HG03432 (cell line): ENCODE results near the gene SLC38A5.
"Not testable (repeated sequence)": the region's sequence is repeated elsewhere in the genome, so short reads cannot be mapped to it uniquely, and the experiment has no call there.

ENCODE experiments used
- ATAC-seq: cut with Tn5 transposase; IDR thresholded peaks from one replicate; pipeline ENCODE4 v1.9.1; 2021; ENCODE audit warnings: mild to moderate bottlenecking, moderate library complexity; ENCODE audit not compliant: unreplicated experiment

The SLC38A5 gene

GRCh38 chrX:48470833-48471118, 716 bp upstream of the SLC38A5 start:
- ATAC-seq = no peak

- peak; percentile 46 for ATAC-seq
Observed at GRCh38 chrX:48468693-48469691, 1.1 kb downstream of the SLC38A5 start.

- peak; percentile 53 for ATAC-seq
Observed at GRCh38 chrX:48468247-48468671, 1.8 kb downstream of the SLC38A5 start.

GRCh38 chrX:48467281-48467761, 2.7 kb downstream of the SLC38A5 start:
- no peak for ATAC-seq

GRCh38 chrX:48466696-48467095, 3.4 kb downstream of the SLC38A5 start:
- no peak for ATAC-seq

- ATAC-seq = no peak
Observed at GRCh38 chrX:48465336-48465933, 4.6 kb downstream of the SLC38A5 start.

GRCh38 chrX:48461830-48462229, 8.2 kb downstream of the SLC38A5 start:
- ATAC-seq = no peak

- ATAC-seq = no peak
Observed at GRCh38 chrX:48460606-48461005, 9.5 kb downstream of the SLC38A5 start.

GRCh38 chrX:48460031-48460430, 10.0 kb downstream of the SLC38A5 start:
- no peak for ATAC-seq

- ATAC-seq = no peak
Observed at GRCh38 chrX:48459483-48459882, 10.6 kb downstream of the SLC38A5 start.

- ATAC-seq = no peak
Observed at GRCh38 chrX:48458711-48459110, 11.3 kb downstream of the SLC38A5 start.

GRCh38 chrX:48456628-48457331, 13.3 kb downstream of the SLC38A5 start:
- no peak for ATAC-seq

- no peak for ATAC-seq
Observed at GRCh38 chrX:48451708-48452107, 18.4 kb downstream of the SLC38A5 start.

GRCh38 chrX:48450076-48450475, 20.0 kb downstream of the SLC38A5 start:
- no peak for ATAC-seq

GRCh38 chrX:48447201-48447600, 22.9 kb downstream of the SLC38A5 start:
- not testable (repeated sequence) for ATAC-seq

- ATAC-seq = not testable (repeated sequence)
Observed at GRCh38 chrX:48433713-48434112, 36.3 kb downstream of the SLC38A5 start.

- ATAC-seq = not testable (repeated sequence)
Observed at GRCh38 chrX:48430166-48430565, 39.9 kb downstream of the SLC38A5 start.

- not testable (repeated sequence) for ATAC-seq
Observed at GRCh38 chrX:48429606-48430005, 40.5 kb downstream of the SLC38A5 start.

GRCh38 chrX:48427027-48427716, 42.9 kb downstream of the SLC38A5 start:
- ATAC-seq = not testable (repeated sequence)

GRCh38 chrX:48411860-48412259, 58.2 kb downstream of the SLC38A5 start, which contains the start of gene SSX4B:
TSS of gene SSX4B (minus strand) at chrX:48411960. CDS start at chrX:48411372, 588 bp downstream.
- not testable (repeated sequence) for ATAC-seq
